ENCODE measurements around the gene SYNE1.

SYNE1 gene

GRCh38 chr6:152309006-152309405, 328.2 kb downstream of the SYNE1 start:
- DNase-seq (ENCODE audit: low read depth in 1 of 2, low spot score in 1 of 2): no peak
- Histone ChIP-seq H3K27me3 (ENCODE audit: insufficient read depth, poor library complexity, severe bottlenecking) (no peaks in the 10 kb centered on the region), H3K4me3 (replicated peaks; ENCODE audit: insufficient read depth, low read length) (no peak overlapping the region), H3K27ac (replicated peaks) (no peak overlapping the region)
- TF ChIP-seq SPI1 (IDR thresholded peaks at IDR 0.05; ENCODE audit: borderline replicate concordance, low read depth) (no peak), POLR2AphosphoS5 (IDR thresholded peaks at IDR 0.05; ENCODE audit: low read depth) (no peak), REST (IDR thresholded peaks at IDR 0.05; ENCODE audit: insufficient replicate concordance, low read depth) (no peak), CTCF (IDR thresholded peaks at IDR 0.05; ENCODE audit: insufficient read depth, low read length) (no peak), GABPA (IDR thresholded peaks at IDR 0.05; ENCODE audit: low read depth) (no peak)

GRCh38 chr6:152308306-152308705, 328.9 kb downstream of the SYNE1 start:
- Histone ChIP-seq H3K27me3 (ENCODE audit: insufficient read depth, poor library complexity, severe bottlenecking) (no peaks in the 10 kb centered on the region), H3K27ac (replicated peaks) (no peak overlapping the region), H3K4me3 (replicated peaks; ENCODE audit: insufficient read depth, low read length) (no peak overlapping the region)
- no peak for TF ChIP-seq POLR2AphosphoS5 (IDR thresholded peaks at IDR 0.05; ENCODE audit: low read depth)
- TF ChIP-seq SPI1 (IDR thresholded peaks at IDR 0.05; ENCODE audit: borderline replicate concordance, low read depth): no peak
- no peak for TF ChIP-seq CTCF (IDR thresholded peaks at IDR 0.05; ENCODE audit: insufficient read depth, low read length)
- no peak for TF ChIP-seq REST (IDR thresholded peaks at IDR 0.05; ENCODE audit: insufficient replicate concordance, low read depth)
- no peak for TF ChIP-seq GABPA (IDR thresholded peaks at IDR 0.05; ENCODE audit: low read depth)
- DNase-seq (ENCODE audit: low read depth in 1 of 2, low spot score in 1 of 2): no peak

- TF ChIP-seq SPI1 (IDR thresholded peaks at IDR 0.05; ENCODE audit: borderline replicate concordance, low read depth) (no peak), GABPA (IDR thresholded peaks at IDR 0.05; ENCODE audit: low read depth) (no peak), REST (IDR thresholded peaks at IDR 0.05; ENCODE audit: insufficient replicate concordance, low read depth) (no peak)
- DNase-seq (ENCODE audit: low read depth in 1 of 2, low spot score in 1 of 2): no peak
- Histone ChIP-seq H3K27me3 (ENCODE audit: insufficient read depth, poor library complexity, severe bottlenecking) (no peaks in the 10 kb centered on the region), H3K27ac (replicated peaks) (no peak overlapping the region), H3K4me3 (replicated peaks; ENCODE audit: insufficient read depth, low read length) (no peak overlapping the region)
These were observed 331.5 kb downstream of the SYNE1 start for GRCh38 chr6:152305672-152306071.

Data from HL-60 (cell line).